Measurements from ENCODE around the gene PRPF38A.

- TF ChIP-seq POLR2AphosphoS5 (IDR thresholded peaks at IDR 0.05; ENCODE audit: low read depth, low read length) (peak; percentile 95), PAX5 (IDR thresholded peaks at IDR 0.05; ENCODE audit: insufficient read depth, low read length, severe bottlenecking) (no peak), POLR2A (IDR thresholded peaks at IDR 0.05; ENCODE audit: low read depth, low read length) (peak; percentile 94)
Observed at GRCh38 chr1:52404116-52404974, at the start of gene PRPF38A, which contains the start of gene ORC1.

Data from GM12891 (cell line).